Vagina (tissue), 2 donors: Measurements from ENCODE around the gene ABHD12B.

Experiments used
- CTCF ChIP-seq, 3 experiments: fragments of 450-650 bp in 2 of 3; fragments of 200-600 bp in 1 of 3; sonication (generic) in 1 of 3; IDR thresholded peaks; one replicate each; pipeline ENCODE4 v1.5.1; 2017 to 2019; ENCODE audit warnings: antibody characterized with exemption in 3 of 3, mild to moderate bottlenecking in 2 of 3, moderate library complexity in 2 of 3
- POLR2A ChIP-seq, 2 donors: fragments of 450-650 bp; IDR thresholded peaks; one replicate each; pipeline ENCODE4 v1.6.1; 2017; ENCODE audit warnings: antibody characterized with exemption in 2 of 2, mild to moderate bottlenecking in 2 of 2, moderate library complexity in 2 of 2
- POLR2AphosphoS5 ChIP-seq, 2 donors: sonication (generic); formaldehyde crosslinking; IDR thresholded peaks; one replicate each; pipeline ENCODE4 v1.9.0; 2017; ENCODE audit warnings: antibody characterized with exemption in 2 of 2, mild to moderate bottlenecking in 2 of 2, low read depth in 1 of 2; ENCODE audit not compliant: insufficient read depth in 1 of 2

GRCh38 chr14:50845166-50845565 is 26.7 kb upstream of the ABHD12B start:
- TF ChIP-seq CTCF (IDR thresholded peaks at IDR 0.05): no peak
- no peak for TF ChIP-seq POLR2A (IDR thresholded peaks at IDR 0.05)
- TF ChIP-seq POLR2AphosphoS5 (IDR thresholded peaks at IDR 0.05; ENCODE audit: insufficient read depth in 1 of 2, low read depth in 1 of 2): no peak
